ENCODE data around the gene SLC22A17.

DNA sequence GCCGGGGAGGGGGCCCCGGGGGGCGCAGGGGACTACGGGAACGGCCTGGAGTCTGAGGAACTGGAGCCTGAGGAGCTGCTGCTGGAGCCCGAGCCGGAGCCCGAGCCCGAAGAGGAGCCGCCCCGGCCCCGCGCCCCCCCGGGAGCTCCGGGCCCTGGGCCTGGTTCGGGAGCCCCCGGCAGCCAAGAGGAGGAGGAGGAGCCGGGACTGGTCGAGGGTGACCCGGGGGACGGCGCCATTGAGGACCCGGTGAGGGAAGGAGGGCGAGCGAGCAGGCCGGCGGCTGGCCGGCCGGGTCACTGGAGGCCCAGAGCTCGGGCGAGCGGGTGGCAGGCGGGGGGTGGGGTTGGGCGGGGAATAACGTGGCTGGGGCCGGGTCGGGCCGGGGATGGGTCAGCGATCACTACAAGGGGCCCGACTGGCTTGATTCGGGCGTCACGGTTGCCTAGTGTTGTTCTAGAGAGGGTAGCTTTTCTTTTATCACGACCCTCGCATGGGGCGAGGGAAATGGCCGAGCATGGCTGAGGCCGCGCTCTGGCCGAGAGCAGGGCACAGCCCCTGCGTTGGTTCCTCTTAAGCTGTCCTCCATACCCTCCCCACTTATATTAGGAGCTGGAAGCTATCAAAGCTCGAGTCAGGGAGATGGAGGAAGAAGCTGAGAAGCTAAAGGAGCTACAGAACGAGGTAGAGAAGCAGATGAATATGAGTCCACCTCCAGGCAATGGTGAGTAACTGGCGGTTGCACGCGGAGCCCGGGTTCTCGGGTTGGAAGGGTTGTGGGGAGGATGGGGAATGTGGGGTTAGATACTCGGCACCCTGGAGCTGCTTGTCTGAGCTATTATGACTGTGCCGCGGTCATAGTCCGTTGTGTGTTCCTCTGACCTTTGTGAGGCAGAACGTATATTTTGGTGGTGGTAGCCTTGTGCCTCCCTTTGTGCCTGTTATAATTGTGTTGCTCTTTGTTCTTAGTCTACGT is 30.8 kb downstream of the SLC22A17 start:
- TF ChIP-seq CTCF (IDR thresholded peaks at IDR 0.05; ENCODE audit: poor library complexity, severe bottlenecking) = peak; percentile 26
- peak; percentile 58 for TF ChIP-seq TAF1 (IDR thresholded peaks at IDR 0.05; ENCODE audit: low read depth)
- peak; percentile 54 for TF ChIP-seq POLR2AphosphoS5 (IDR thresholded peaks at IDR 0.05)
- no peak for TF ChIP-seq EZH2 (IDR thresholded peaks at IDR 0.05; ENCODE audit: borderline replicate concordance, insufficient read depth, low read length, poor library complexity, severe bottlenecking)
- peak; percentile 34 for TF ChIP-seq REST (IDR thresholded peaks at IDR 0.05; ENCODE audit: borderline replicate concordance)
- no peak for TF ChIP-seq RAD21 (conservative IDR thresholded peaks at IDR 0.05)
- TF ChIP-seq EP300 (conservative IDR thresholded peaks at IDR 0.05; ENCODE audit: poor library complexity, severe bottlenecking) = no peak
- TF ChIP-seq SMC3 (conservative IDR thresholded peaks at IDR 0.05; ENCODE audit: poor library complexity) = peak; percentile 37
- TF ChIP-seq MXI1 (conservative IDR thresholded peaks at IDR 0.05; ENCODE audit: poor library complexity, severe bottlenecking) = peak; percentile 46
